Adipose tissue (tissue), 3 donors: ENCODE data around the gene OTULIN. TPM values are rescaled to one million over a fixed set of nuclear protein-coding genes. Genes with fewer than 3 reads are reported as not detected.

Experiments
- H3K27ac ChIP-seq: one replicate; pipeline ENCODE4 v1.5.1; 2013; ENCODE audit warnings: low read depth, low read length
- WGBS, 3 donors: extraction: QIAGEN DNeasy Blood & Tissue Kit; methylation state at CpG; one replicate each; pipeline ENCODE4 v1.1.7; 2013; 5-methylcytosine and 5-hydroxymethylcytosine counted together
- polyA plus RNA-seq, 3 donors: library from polyadenylated mRNA; stranded (reverse); fragments of 200-250 nt; gene quantifications; one replicate each; pipeline ENCODE4 v1.2.3, GENCODE V29; 2013
- donor health status: healthy with polysubstance abuse.
- donor health status: Bipolar disorder and iron deficiency.
- donor health status: healthy.

OTULIN gene
- polyA plus RNA-seq, 3 donors = 3.2 to 6.0 (median 4.4) TPM

DNA sequence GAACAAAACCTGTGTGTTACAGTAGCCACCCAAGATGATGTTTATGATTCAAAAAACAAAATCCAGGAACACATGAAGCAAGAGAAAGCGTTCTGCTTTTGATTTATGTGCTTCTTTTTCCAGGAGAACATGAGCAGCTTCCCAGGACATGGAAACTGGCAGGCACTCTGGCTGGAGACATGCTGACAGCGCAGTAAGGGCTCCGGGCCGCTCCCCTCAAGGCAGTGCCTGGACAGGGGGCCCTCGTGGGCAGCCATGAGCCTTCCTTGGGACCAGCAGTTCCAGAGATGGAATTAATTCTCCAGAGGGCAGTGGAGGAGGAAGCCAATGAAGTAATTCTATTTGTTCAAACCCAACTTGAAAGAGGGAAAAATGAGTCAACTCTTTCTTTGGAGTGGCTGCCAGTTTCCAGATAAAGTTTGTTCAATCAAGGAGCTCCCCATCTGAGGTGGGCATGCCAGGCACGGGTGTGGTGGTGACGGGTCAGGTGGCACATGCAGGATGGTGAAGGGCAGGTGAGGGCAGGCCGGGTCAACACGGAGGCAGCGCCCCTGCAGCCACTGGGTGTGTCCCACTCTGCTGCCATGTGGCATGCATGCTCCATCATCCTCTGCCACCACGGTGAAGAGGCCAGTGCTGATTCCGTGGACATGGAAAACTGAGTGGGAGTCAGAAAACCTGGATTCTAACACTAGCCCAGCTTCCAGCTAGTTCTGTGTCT lies 83.8 kb downstream of the OTULIN start:
- 81 to 88% (median 85%) methylated on average over 12 of the region's 12 CpGs for WGBS, 3 donors
- no peak overlapping the region for H3K27ac ChIP-seq

Other genes starting within 250 kb of the OTULIN start
- gene OTULINL, start 82.9 kb upstream of the OTULIN start, polyA plus RNA-seq = 1 to 10 TPM; 3.1 to 7.3 (median 3.1) TPM
- 10 to 100 TPM; 16.9 to 21.6 (median 17.5) TPM for gene ANKH, start 207.1 kb downstream of the OTULIN start, polyA plus RNA-seq